ENCODE data around the gene SPTSSA. TPM values are rescaled to one million over a fixed set of nuclear protein-coding genes. Genes with fewer than 3 reads are reported as not detected.

The SPTSSA gene
- total RNA-seq, 2 experiments from 2014 or later, result 1.4 to 1.6 TPM

DNA sequence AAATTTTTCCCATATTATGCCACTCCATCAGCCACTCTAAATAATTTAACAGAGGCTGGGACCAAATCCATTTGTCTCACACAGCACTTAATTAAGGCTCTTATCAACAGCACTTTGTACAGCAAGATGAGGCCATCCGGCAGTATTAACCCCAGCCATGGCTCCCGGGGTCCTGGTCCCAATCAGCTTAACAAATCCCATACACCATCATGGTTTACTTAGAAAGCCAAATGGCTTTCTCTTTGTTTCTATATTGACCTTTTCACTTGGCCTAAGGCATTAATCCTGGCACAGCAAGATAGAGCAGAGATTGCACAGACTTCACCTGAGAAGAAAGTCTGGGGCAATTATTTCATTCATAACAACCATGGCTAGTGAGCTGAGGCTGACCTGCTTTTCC is 38.6 kb downstream of the SPTSSA start:
- H3K27ac ChIP-seq (ENCODE audit: low read depth in 1 of 2, low read length in 2 of 2), result no peak overlapping the region
- H3K27ac Mint-ChIP-seq, result no peak overlapping the region
- H3K4me3 Mint-ChIP-seq, result no peak overlapping the region
- intact Hi-C loops (cut with DNase I, micrococcal nuclease), result no loop called here
- peaks cover 7 to 18% of the 10 kb centered on the region in 2 experiments for H3K9me3 ChIP-seq (ENCODE audit: control insufficient read depth in 1 of 2, insufficient read depth in 1 of 2, low read length in 2 of 2)
- ChIA-PET CTCF (no interaction called here), POLR2A (no interaction called here)
- ATAC-seq (ENCODE audit: poor library complexity) (no peak), DNase-seq (no peak)
- H3K27me3 ChIP-seq (ENCODE audit: control insufficient read depth in 1 of 2, insufficient read depth in 2 of 2, low read length in 2 of 2), result no peaks in the 10 kb centered on the region
- TF ChIP-seq, protein P1, sequence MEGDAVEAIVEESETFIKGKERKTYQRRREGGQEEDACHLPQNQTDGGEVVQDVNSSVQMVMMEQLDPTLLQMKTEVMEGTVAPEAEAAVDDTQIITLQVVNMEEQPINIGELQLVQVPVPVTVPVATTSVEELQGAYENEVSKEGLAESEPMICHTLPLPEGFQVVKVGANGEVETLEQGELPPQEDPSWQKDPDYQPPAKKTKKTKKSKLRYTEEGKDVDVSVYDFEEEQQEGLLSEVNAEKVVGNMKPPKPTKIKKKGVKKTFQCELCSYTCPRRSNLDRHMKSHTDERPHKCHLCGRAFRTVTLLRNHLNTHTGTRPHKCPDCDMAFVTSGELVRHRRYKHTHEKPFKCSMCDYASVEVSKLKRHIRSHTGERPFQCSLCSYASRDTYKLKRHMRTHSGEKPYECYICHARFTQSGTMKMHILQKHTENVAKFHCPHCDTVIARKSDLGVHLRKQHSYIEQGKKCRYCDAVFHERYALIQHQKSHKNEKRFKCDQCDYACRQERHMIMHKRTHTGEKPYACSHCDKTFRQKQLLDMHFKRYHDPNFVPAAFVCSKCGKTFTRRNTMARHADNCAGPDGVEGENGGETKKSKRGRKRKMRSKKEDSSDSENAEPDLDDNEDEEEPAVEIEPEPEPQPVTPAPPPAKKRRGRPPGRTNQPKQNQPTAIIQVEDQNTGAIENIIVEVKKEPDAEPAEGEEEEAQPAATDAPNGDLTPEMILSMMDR (IDR thresholded peaks at IDR 0.05), result no peak
- no peaks in the 10 kb centered on the region for H3K36me3 ChIP-seq (ENCODE audit: insufficient read depth, low read length)
- H3K4me1 ChIP-seq (ENCODE audit: insufficient read depth, low read length), result no peaks in the 10 kb centered on the region
- no peaks in the 10 kb centered on the region for H3K36me3 Mint-ChIP-seq (ENCODE audit: low read depth)
- H3K9me3 Mint-ChIP-seq, result peaks cover 13% of the 10 kb centered on the region
- H3K4me3 ChIP-seq (ENCODE audit: low read length), result no peak overlapping the region
- no peaks in the 10 kb centered on the region for H3K4me1 Mint-ChIP-seq (ENCODE audit: low read depth)
- peaks cover 5% of the 10 kb centered on the region for H3K27me3 Mint-ChIP-seq

DNA sequence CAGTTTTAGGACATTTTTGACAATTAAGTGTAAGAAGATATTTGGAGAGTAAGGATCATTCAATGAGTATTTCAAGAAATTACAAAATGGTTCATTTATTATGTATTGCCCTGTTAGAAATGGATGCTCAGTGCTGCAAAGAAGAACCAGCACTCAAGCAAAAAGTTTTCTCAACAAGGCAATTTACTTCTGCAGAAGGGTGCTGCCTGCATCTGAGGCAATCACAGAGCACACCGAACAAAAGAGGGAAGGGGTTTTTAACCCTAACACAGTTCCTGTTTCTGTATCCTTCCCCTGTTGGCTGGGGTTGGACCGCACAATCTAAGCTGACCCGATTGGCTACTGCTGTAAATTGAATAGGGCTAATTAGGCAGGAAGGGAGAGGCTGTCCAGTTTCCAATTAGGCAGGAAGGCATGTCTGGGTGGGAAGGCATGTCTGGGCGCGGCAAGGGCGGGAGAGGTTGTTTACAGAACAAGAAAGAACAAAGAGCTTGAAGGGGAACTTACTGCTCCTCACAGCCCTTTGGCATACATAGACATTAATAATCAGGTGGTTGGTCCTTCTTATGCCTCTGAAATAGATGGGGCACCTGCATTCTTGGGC is 41.4 kb downstream of the SPTSSA start:
- Mint-ChIP-seq H3K27me3 (peaks cover 10% of the 10 kb centered on the region), H3K36me3 (ENCODE audit: low read depth) (no peaks in the 10 kb centered on the region), H3K9me3 (peaks cover 13% of the 10 kb centered on the region), H3K4me1 (ENCODE audit: low read depth) (no peaks in the 10 kb centered on the region), H3K27ac (no peak overlapping the region), H3K4me3 (no peak overlapping the region)
- intact Hi-C loops (cut with DNase I, micrococcal nuclease), result no loop called here
- DNase-seq, result no peak
- Histone ChIP-seq H3K4me3 (ENCODE audit: low read length) (no peak overlapping the region), H3K27me3 (ENCODE audit: control insufficient read depth in 1 of 2, insufficient read depth in 2 of 2, low read length in 2 of 2) (no peaks in the 10 kb centered on the region), H3K9me3 (ENCODE audit: control insufficient read depth in 1 of 2, insufficient read depth in 1 of 2, low read length in 2 of 2) (peaks cover 7 to 19% of the 10 kb centered on the region in 2 experiments), H3K27ac (ENCODE audit: low read depth in 1 of 2, low read length in 2 of 2) (no peak overlapping the region), H3K36me3 (ENCODE audit: insufficient read depth, low read length) (no peaks in the 10 kb centered on the region), H3K4me1 (ENCODE audit: insufficient read depth, low read length) (no peaks in the 10 kb centered on the region)
- no peak for ATAC-seq (ENCODE audit: poor library complexity)
- ChIA-PET CTCF (no interaction called here), POLR2A (no interaction called here)
- TF ChIP-seq, protein P1 (IDR thresholded peaks at IDR 0.05), result no peak

DNA sequence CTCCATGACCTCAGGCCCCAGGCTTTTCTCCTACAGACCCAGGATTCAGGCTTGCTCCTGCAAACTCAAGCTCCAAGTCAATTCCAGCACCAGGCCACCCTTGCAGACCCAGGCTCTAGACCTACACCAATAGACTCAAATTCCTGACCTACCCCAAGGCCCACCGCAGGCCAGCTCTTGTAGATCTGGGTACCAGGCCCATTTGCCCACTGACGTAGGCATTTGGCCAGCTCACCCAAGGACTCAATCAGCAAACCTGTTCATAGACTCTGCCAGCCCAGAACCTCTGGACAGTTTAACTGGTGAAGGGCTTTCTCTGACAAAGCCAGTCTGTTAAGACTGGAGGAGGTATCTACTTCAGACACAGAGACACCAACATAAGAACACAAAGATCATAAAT is 52.3 kb downstream of the SPTSSA start:
- H3K4me1 Mint-ChIP-seq (ENCODE audit: low read depth), result no peaks in the 10 kb centered on the region
- ATAC-seq (ENCODE audit: poor library complexity), result no peak
- no peak overlapping the region for H3K4me3 ChIP-seq (ENCODE audit: low read length)
- H3K9me3 Mint-ChIP-seq, result peaks cover 8% of the 10 kb centered on the region
- TF ChIP-seq, protein P1 (IDR thresholded peaks at IDR 0.05), result no peak
- no peaks in the 10 kb centered on the region for H3K27me3 Mint-ChIP-seq
- ChIA-PET CTCF (no interaction called here), POLR2A (no interaction called here)
- peaks cover 4% of the 10 kb centered on the region for H3K36me3 Mint-ChIP-seq (ENCODE audit: low read depth)
- no peaks in the 10 kb centered on the region for H3K27me3 ChIP-seq (ENCODE audit: control insufficient read depth in 1 of 2, insufficient read depth in 2 of 2, low read length in 2 of 2)
- H3K4me3 Mint-ChIP-seq, result no peak overlapping the region
- intact Hi-C loops (cut with DNase I, micrococcal nuclease), result no loop called here
- H3K36me3 ChIP-seq (ENCODE audit: insufficient read depth, low read length), result no peaks in the 10 kb centered on the region
- H3K4me1 ChIP-seq (ENCODE audit: insufficient read depth, low read length), result no peaks in the 10 kb centered on the region
- no peak overlapping the region for H3K27ac Mint-ChIP-seq
- H3K9me3 ChIP-seq (ENCODE audit: control insufficient read depth in 1 of 2, insufficient read depth in 1 of 2, low read length in 2 of 2), result peaks cover 11 to 42% of the 10 kb centered on the region in 2 experiments
- H3K27ac ChIP-seq (ENCODE audit: low read depth in 1 of 2, low read length in 2 of 2), result no peak overlapping the region
- DNase-seq, result no peak
